Stimulated activated memory B cell treated with anti-CD40 and anti-IgM and Interleukin-4, amounts not matched to agents 10 μg/mL and 1 μg/mL and 100 μg/mL, for 72 hours (primary cell): ENCODE data around the gene CFAP58.

Experiments
- ATAC-seq: fragments of 150-1000 bp; cut with Tn5 transposase; 2 replicates; pipeline ENCODE4 v1.10.0; 2021
- H3K27ac Mint-ChIP-seq: one replicate; pipeline ENCODE4 v1.8.0; 2022; ENCODE audit warnings: mild to moderate bottlenecking, mixed read lengths
- H3K27me3 Mint-ChIP-seq: one replicate; pipeline ENCODE4 v1.8.0; 2022; ENCODE audit warnings: mixed read lengths
- H3K36me3 Mint-ChIP-seq: one replicate; pipeline ENCODE4 v1.8.0; 2022; ENCODE audit warnings: mixed read lengths
- H3K4me1 Mint-ChIP-seq: one replicate; pipeline ENCODE4 v1.8.0; 2022; ENCODE audit warnings: mixed read lengths
- H3K4me3 Mint-ChIP-seq: one replicate; pipeline ENCODE4 v1.8.0; 2022; ENCODE audit warnings: mild to moderate bottlenecking, moderate library complexity, mixed read lengths
- H3K9me3 Mint-ChIP-seq: one replicate; pipeline ENCODE4 v1.8.0; 2022; ENCODE audit warnings: mixed read lengths

The CFAP58 gene

GRCh38 chr10:104318326-104318725 lies 35.3 kb upstream of the CFAP58 start:
- Mint-ChIP-seq H3K27ac (peak overlapping the region; percentile 67), H3K9me3 (no peaks in the 10 kb centered on the region), H3K36me3 (peaks cover 8% of the 10 kb centered on the region), H3K4me3 (no peak overlapping the region), H3K27me3 (no peaks in the 10 kb centered on the region), H3K4me1 (peaks cover 69% of the 10 kb centered on the region)
- ATAC-seq, result no peak

- Mint-ChIP-seq H3K4me3 (no peak overlapping the region), H3K36me3 (peaks cover 7% of the 10 kb centered on the region), H3K27me3 (no peaks in the 10 kb centered on the region), H3K4me1 (peaks cover 77% of the 10 kb centered on the region), H3K9me3 (no peaks in the 10 kb centered on the region), H3K27ac (peak overlapping the region; percentile 63)
- no peak for ATAC-seq
Observed at GRCh38 chr10:104318810-104319741, 34.6 kb upstream of the CFAP58 start.

- Mint-ChIP-seq H3K4me1 (peaks cover 92% of the 10 kb centered on the region), H3K9me3 (no peaks in the 10 kb centered on the region), H3K4me3 (no peak overlapping the region), H3K27ac (peak overlapping the region; percentile 71), H3K27me3 (no peaks in the 10 kb centered on the region), H3K36me3 (peaks cover 5% of the 10 kb centered on the region)
- ATAC-seq, result no peak
Observed at GRCh38 chr10:104321226-104321625, 32.4 kb upstream of the CFAP58 start.

- Mint-ChIP-seq H3K9me3 (no peaks in the 10 kb centered on the region), H3K27me3 (no peaks in the 10 kb centered on the region), H3K36me3 (peaks cover 5% of the 10 kb centered on the region), H3K4me3 (no peak overlapping the region), H3K4me1 (peaks cover 94% of the 10 kb centered on the region), H3K27ac (peak overlapping the region; percentile 71)
- ATAC-seq, result no peak
Observed at GRCh38 chr10:104321725-104322415, 31.8 kb upstream of the CFAP58 start.

- Mint-ChIP-seq H3K4me3 (no peak overlapping the region), H3K27ac (peak overlapping the region; percentile 71), H3K9me3 (no peaks in the 10 kb centered on the region), H3K36me3 (peaks cover 5% of the 10 kb centered on the region), H3K27me3 (no peaks in the 10 kb centered on the region), H3K4me1 (peaks cover 94% of the 10 kb centered on the region)
- peak; percentile 47 for ATAC-seq
Observed at GRCh38 chr10:104322416-104322782, 31.2 kb upstream of the CFAP58 start.

GRCh38 chr10:104323085-104323484 lies 30.5 kb upstream of the CFAP58 start:
- Mint-ChIP-seq H3K4me3 (no peak overlapping the region), H3K27ac (peak overlapping the region; percentile 77), H3K27me3 (no peaks in the 10 kb centered on the region), H3K36me3 (peaks cover 5% of the 10 kb centered on the region), H3K9me3 (no peaks in the 10 kb centered on the region), H3K4me1 (peaks cover 94% of the 10 kb centered on the region)
- no peak for ATAC-seq

- ATAC-seq, result no peak
- peaks cover 5% of the 10 kb centered on the region for H3K36me3 Mint-ChIP-seq
- peak overlapping the region; percentile 70 for H3K4me3 Mint-ChIP-seq
- peak overlapping the region; percentile 77 for H3K27ac Mint-ChIP-seq
- no peaks in the 10 kb centered on the region for H3K9me3 Mint-ChIP-seq
- no peaks in the 10 kb centered on the region for H3K27me3 Mint-ChIP-seq
- peaks cover 94% of the 10 kb centered on the region for H3K4me1 Mint-ChIP-seq
Observed at GRCh38 chr10:104323760-104324201, 29.9 kb upstream of the CFAP58 start.

GRCh38 chr10:104324221-104324686 lies 29.4 kb upstream of the CFAP58 start:
- Mint-ChIP-seq H3K4me3 (peak overlapping the region; percentile 70), H3K27me3 (no peaks in the 10 kb centered on the region), H3K4me1 (peaks cover 94% of the 10 kb centered on the region), H3K27ac (peak overlapping the region; percentile 77), H3K9me3 (no peaks in the 10 kb centered on the region), H3K36me3 (peaks cover 5% of the 10 kb centered on the region)
- no peak for ATAC-seq

GRCh38 chr10:104324931-104325330 lies 28.7 kb upstream of the CFAP58 start:
- Mint-ChIP-seq H3K27ac (peak overlapping the region; percentile 77), H3K9me3 (no peaks in the 10 kb centered on the region)

GRCh38 chr10:104325436-104326435 lies 27.9 kb upstream of the CFAP58 start:
- H3K9me3 Mint-ChIP-seq, result no peaks in the 10 kb centered on the region
- no peak for ATAC-seq

More at GRCh38 chr10:104324931-104325330, 28.7 kb upstream of the CFAP58 start:
- H3K4me3 Mint-ChIP-seq, result peak overlapping the region; percentile 70
- ATAC-seq, result no peak
- peaks cover 5% of the 10 kb centered on the region for H3K36me3 Mint-ChIP-seq
- no peaks in the 10 kb centered on the region for H3K27me3 Mint-ChIP-seq
- H3K4me1 Mint-ChIP-seq, result peaks cover 94% of the 10 kb centered on the region

GRCh38 chr10:104326991-104327610 lies 26.5 kb upstream of the CFAP58 start:
- H3K27ac Mint-ChIP-seq, result peak overlapping the region; percentile 77
- H3K4me1 Mint-ChIP-seq, result peaks cover 95% of the 10 kb centered on the region
- H3K4me3 Mint-ChIP-seq, result no peak overlapping the region
- no peak for ATAC-seq
- no peaks in the 10 kb centered on the region for H3K27me3 Mint-ChIP-seq
- peaks cover 5% of the 10 kb centered on the region for H3K36me3 Mint-ChIP-seq
- no peaks in the 10 kb centered on the region for H3K9me3 Mint-ChIP-seq

More at GRCh38 chr10:104325436-104326435, 27.9 kb upstream of the CFAP58 start:
- Mint-ChIP-seq H3K27me3 (no peaks in the 10 kb centered on the region), H3K27ac (peak overlapping the region; percentile 77), H3K36me3 (peaks cover 5% of the 10 kb centered on the region), H3K4me3 (peak overlapping the region; percentile 14), H3K4me1 (peaks cover 92% of the 10 kb centered on the region)

- no peaks in the 10 kb centered on the region for H3K27me3 Mint-ChIP-seq
- H3K9me3 Mint-ChIP-seq, result no peaks in the 10 kb centered on the region
- H3K4me3 Mint-ChIP-seq, result peak overlapping the region; percentile 13
- peaks cover 5% of the 10 kb centered on the region for H3K36me3 Mint-ChIP-seq
- peaks cover 95% of the 10 kb centered on the region for H3K4me1 Mint-ChIP-seq
- ATAC-seq, result no peak
- H3K27ac Mint-ChIP-seq, result peak overlapping the region; percentile 77
Observed at GRCh38 chr10:104327745-104328645, 25.6 kb upstream of the CFAP58 start.

GRCh38 chr10:104328646-104328895 lies 25.1 kb upstream of the CFAP58 start:
- Mint-ChIP-seq H3K4me1 (peaks cover 95% of the 10 kb centered on the region), H3K4me3 (peak overlapping the region; percentile 66), H3K36me3 (peaks cover 5% of the 10 kb centered on the region), H3K27ac (peak overlapping the region; percentile 77), H3K9me3 (no peaks in the 10 kb centered on the region), H3K27me3 (no peaks in the 10 kb centered on the region)
- ATAC-seq, result no peak
